Stimulated activated CD4-positive, alpha-beta T cell treated with anti-CD3 and anti-CD28 coated beads, Interleukin-12 subunit alpha, Interleukin-12 subunit beta, amount 100 ng/mL, for 24 hours (primary cell): ENCODE data around the gene ZBTB20.
A peak's percentile ranks its signal among the peaks of the same experiment; 100 is the strongest.
"Not testable (repeated sequence)": the region's sequence is repeated elsewhere in the genome, so short reads cannot be mapped to it uniquely, and the experiment has no call there.

Experiments used
- DNase-seq, 2 experiments: peaks; one replicate each; pipeline ENCODE4 v3.0.0-alpha.2; 2020; ENCODE audit warnings: low read depth in 2 of 2

ZBTB20 gene

GRCh38 chr3:115146418-115147328, at the start of gene ZBTB20:
Gene ZBTB20 (minus strand): TSS chr3:115147288.
- DNase-seq, result peak; percentile 39 to 49

DNA sequence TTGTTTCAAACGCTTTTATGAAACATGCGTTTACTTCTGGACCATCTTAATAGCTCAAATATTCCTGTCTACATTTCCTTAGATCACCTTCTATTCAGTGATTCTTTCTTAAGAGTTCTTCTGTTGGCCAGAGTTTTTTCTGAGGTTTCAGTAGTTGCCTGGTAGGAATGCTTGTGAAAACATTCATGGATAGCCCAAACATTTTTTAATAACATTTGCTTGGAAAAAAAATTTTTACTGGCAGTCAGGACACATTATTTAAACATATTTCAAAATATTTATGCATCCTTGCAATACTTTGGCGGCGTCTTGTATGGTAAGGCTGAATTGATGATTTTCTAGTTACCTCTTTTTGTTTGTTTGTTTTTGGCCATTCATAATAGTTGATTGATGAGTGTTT, 47.4 kb upstream of the ZBTB20 start:
- no peak for DNase-seq

DNA sequence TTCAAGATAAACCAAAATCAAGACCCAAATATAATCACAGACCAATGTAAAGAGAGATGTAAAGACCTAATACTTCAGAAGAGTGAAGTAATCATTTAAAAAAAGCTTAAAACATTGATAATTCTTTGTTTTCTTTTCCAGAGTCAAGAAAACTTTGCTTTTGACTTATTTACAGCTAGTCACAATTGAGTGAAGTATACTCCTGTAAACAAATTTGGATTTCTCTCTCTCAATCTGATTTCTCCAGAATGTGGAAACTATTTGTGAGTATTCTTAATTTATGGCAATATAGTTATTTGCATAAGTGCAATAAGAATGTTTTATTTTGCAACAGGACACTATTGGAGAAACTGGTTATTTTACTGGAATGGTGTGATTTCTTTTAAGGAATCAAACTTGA, 43.7 kb upstream of the ZBTB20 start:
- DNase-seq, result no peak

- DNase-seq, result no peak
Measured at GRCh38 chr3:115187149-115187757, 40.2 kb upstream of the ZBTB20 start.

- DNase-seq, result no peak
Measured at GRCh38 chr3:115186351-115187148, 39.5 kb upstream of the ZBTB20 start.

DNA sequence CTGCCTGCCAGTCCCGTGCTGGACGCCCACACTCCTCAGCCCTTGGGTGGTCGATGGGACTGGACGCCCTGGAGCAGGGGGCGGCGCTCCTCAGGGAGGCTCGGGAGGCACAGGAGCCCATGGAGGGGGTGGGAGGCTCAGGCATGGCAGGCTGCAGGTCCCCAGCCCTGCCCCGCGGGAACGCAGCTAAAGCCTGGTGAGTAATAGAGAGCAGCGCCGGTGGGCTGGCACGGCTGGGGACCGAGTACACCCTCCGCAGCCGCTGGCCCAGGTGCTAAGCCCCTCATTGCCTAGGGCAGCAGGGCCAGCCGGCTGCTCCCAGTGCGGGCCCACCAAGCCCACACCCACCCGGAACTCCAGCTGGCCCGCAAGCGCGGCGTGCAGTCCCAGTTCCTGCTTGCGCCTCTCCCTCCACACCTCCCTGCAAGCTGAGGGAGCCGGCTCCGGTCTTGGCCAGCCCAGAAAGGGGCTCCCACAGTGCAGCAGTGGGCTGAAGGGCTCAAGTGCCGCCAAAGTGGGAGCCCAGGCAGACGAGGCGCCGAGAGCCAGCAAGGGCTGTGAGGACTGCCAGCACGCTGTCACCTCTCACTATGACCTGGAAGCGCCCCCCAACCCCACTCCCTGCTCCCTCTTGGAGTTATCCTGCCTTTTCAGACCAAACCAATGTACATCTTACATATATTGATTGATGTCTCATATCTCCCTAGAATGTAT, 37.9 kb upstream of the ZBTB20 start:
- not testable (repeated sequence) for DNase-seq

DNA sequence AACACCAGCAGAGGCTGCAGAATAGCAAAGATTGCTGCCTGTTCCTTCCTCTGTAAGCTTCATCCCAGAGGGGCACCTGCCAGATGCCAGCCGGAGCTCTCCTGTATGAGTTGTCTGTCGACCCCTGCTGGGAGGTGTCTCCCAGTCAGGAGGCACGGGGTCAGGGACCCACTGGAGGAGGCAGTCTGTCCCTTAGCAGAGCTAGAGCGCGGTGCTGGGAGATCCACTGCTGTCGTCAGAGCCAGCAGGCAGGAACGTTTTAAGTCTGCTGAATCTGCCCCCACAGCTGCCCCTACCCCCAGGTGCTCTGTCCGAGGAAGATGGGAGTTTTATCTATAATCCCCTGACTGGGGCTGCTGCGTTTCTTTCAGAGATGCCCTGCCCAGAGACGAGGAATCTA, 31.8 kb upstream of the ZBTB20 start:
- not testable (repeated sequence) for DNase-seq

GRCh38 chr3:115169808-115170207, 22.7 kb upstream of the ZBTB20 start:
- no peak for DNase-seq

GRCh38 chr3:115165701-115166100, 18.6 kb upstream of the ZBTB20 start:
- no peak for DNase-seq

GRCh38 chr3:115165266-115165665, 18.2 kb upstream of the ZBTB20 start:
- no peak for DNase-seq

- DNase-seq, result no peak
Measured at GRCh38 chr3:115164374-115165221, 17.5 kb upstream of the ZBTB20 start.

DNA sequence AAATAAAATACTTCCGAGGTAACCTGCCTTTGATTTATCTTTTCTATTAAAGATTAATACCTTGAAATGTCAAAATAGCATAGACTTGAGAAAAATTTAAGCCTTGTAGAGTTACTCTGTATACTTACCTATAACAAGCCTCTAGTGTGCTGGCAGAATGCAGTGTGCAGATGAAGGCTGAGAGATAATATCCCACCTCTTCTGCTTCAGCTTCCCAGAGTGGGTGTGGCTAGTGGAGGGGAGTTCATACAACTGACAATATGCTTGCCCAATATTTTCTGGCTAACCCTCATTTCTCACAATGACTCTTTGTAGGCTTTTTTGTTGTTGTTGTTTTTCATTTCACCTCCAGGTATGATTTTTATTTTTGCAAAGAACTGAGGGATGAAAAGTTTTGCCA, 15.7 kb upstream of the ZBTB20 start:
- DNase-seq, result no peak

DNA sequence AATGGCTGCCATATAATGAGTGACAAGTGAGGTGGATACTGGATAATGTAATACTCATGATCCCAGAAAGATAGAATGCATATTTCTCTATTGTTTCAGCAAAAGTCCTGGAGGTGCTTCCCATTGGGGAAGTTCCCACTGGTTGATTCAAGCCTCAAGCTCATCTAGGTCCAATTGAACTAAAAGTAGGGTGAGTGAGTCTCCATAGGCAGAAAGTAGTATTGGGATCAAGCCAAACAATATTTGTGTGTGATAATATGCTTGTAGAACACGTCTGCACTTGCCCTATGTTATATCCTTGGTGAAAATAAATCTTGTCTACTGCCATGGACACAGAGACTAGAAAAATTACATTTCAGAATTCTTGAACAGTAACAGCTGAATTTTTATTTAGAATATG, 14.8 kb upstream of the ZBTB20 start:
- no peak for DNase-seq

DNA sequence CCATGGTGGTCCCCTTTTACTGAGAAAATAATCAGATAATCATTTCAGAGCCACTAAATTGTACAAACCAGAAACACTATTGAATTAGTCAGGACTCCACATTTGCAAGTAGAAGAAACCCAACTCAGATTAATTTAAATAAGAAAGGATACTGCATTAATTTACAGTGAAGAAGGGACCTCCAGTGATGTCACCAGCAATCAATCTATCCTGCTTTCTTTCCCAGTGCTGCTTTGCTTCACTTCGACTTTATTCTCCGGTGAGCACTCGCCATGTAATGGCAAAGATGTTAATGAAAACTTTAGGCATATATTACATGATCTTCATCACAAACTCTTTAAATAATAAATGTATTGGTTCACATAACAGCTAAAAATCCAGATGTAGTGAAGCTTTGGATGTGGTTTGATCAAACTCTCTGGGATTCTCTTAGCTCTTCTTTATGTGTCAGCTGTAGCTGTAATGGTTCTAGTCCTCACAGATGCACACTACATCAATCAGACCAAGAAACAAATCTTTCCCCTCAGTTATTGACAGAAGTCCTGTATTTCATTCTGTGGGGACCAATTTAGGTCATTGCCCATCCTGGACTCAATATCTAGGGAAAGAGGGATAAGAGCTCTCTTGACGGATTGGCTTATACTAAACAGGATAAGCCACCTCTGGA, 14.2 kb upstream of the ZBTB20 start:
- no peak for DNase-seq

DNA sequence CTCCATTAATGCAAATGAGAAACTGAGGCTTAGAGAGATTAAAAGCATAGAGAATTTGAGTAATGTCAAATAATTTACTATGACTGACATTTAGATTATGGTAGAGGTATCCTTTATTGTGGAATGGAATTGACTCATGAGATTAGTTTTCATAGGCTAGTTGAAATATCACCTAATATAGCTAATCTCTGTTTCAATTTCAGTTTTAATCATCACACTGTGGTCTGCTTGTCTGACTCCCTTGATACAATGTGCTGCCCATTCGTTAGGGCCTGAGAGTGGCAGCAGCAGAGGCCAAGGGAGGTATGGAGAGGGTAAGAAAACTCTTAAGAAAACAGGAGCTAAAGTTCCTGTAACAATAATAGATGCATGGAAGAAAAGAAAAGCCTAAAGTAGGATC, 13.2 kb upstream of the ZBTB20 start:
- DNase-seq, result no peak

DNA sequence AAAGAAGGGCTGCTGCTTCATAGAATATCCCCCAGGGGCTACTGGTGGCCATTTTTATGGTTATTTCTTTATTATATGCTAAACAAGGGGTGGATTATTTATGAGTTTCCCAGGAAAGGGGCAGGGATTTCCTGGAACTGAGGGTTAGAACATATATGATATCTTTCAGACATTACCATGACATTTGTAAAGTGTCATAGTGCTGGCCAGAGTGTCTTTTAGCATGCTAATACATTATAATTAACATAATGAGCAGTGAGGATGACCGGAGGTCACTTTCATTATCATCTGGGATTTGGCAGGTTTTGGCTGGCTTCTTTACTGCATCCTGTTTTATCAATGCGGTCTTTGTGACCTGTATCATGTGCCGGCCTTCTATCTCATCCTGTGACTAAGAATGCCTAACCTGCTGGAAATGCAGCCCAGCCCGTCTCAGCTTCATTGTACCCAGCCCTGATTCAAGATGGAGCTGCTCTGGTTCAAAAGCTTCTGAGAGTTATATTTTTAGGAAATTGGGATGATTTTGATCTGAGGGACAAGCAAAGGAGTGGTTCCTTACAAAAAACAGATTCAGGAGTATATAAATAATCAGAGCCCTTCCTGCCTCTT, 9.1 kb upstream of the ZBTB20 start:
- no peak for DNase-seq

GRCh38 chr3:115154611-115155010, 7.5 kb upstream of the ZBTB20 start:
- no peak for DNase-seq

GRCh38 chr3:115151921-115152320, 4.8 kb upstream of the ZBTB20 start:
- DNase-seq, result no peak

- no peak for DNase-seq
Measured at GRCh38 chr3:115148142-115148790, 1.2 kb upstream of the ZBTB20 start.
